IPS-NIHi11 (cell line): ENCODE data around the gene SLC39A3.
A peak's percentile ranks its signal among the peaks of the same experiment; 100 is the strongest.
"Not testable (repeated sequence)": the region's sequence is repeated elsewhere in the genome, so short reads cannot be mapped to it uniquely, and the experiment has no call there.

Source experiments
- DNase-seq: peaks from one replicate; pipeline ENCODE4 v3.0.0; 2012; ENCODE audit warnings: mixed read lengths, low spot score

Gene SLC39A3

DNA sequence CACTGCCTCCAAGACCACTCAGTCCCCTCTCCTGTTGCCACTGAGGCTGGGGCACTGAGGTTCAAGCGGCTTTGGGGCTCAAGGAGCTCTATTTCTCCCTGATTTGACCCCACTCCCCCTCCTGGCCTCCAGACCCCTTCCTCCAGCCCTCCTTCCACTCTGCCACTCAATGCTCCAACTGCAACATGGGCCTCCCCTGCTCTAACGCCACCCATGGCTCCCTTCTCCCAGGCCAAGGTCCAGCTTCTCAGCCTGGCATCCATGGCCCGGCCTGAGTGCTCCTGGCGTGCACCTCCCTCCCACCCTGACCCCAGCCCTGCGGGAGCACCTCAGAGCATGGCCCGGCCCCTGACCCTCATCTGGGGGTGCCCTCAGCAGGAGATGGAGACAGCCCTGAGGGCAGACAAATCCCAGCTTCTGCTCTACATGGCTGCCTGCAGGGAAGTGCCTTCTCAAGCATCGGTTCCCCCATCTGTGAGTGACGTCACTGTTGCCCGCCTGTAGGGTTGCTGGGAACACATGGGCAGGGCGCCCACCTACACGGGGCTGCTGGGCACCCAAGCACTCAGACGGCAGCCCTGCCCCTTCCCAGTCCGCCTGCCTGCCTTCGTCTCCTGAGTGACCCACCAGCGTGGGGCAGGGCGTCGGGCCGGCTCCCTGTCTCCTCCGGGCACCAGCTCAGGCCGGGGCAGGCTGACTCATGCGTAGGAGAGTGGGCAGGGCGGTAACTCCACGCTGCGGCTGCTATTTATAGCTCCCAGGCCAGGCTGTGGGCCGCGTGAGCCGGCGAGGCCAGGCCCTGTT, 17.1 kb downstream of the SLC39A3 start:
- no peak for DNase-seq

DNA sequence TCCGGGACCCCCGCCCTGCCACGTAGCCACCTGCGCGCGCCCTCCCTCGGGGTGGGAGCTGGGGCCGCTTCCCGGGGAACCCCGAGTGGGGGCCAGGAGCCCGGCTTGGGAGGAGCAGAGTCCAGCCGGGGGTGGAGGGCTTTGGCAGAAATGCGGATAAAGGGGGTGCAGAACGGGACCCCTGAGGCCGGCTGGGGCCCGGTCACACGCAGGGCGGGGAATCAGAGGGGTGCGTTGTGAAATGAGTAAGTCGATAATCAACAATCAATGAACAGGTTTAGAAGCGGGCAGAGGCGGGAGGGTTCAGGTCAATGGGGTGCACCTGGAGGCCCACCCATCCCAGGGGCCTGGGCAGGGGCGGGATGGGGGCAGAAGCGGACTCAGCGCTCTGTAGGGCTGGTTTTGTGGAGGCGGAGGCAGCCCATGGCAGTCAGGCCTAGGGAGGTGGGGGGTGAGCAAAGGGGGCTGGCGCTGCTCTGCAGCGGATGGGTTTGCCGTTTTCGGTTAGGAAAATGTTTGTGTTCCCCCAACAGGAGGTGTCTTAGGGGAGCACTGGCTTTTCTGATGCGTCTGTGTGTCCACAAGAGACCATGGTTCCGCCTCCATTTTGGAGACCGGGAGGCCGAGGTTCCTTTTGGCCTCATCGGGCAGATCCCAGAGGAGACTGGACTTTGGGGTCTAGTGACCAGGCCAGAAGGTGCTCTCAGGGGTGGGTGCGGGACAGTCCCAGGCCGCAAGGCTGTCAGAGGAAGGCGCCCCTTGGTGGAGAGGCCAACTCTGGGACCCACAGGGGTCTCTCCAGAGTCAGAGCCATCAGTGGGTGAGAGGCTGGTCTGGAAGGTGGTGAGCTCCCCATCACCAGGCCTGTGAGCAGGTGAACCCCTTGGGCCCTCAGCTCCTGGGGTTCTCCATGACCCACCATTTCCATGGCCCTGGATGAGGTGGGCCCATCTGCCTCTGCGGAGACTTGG, 18.0 kb downstream of the SLC39A3 start:
- DNase-seq, result no peak

- DNase-seq, result peak; percentile 86
Observed at GRCh38 chr19:2720777-2721569, 18.8 kb downstream of the SLC39A3 start, which contains the start of gene DIRAS1. Gene DIRAS1, minus strand, starts transcription at chr19:2721372. Its CDS starts 3,566 bp downstream, at chr19:2717806.

- DNase-seq, result peak; percentile 77
Observed at GRCh38 chr19:2719920-2720776, 19.7 kb downstream of the SLC39A3 start.

DNA sequence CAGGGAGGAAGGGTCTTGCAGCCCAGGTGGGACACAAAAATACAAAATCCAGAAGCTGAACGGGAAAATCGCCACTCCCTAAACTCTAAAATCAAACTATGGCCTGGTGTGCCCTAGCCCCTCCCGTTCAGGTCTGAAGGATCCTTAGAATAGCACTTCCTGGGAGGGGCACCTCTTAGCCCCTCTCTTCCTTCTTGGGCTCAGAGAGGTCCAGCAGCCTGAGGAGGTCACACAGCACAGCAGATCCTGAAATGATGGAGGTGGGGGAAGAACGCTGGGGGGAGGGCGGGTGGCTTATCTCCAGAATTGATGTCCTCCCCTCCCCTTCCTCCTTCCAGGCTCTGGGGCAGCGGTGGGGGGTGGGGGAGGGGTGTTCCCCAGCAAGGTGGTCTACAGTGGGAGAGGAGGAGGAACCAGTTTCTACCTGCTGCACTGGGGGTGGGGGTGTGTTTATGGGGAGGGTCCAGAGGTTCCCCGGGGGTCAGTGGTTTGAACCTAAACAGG, 20.5 kb downstream of the SLC39A3 start:
- DNase-seq, result no peak

GRCh38 chr19:2717638-2718541, 21.9 kb downstream of the SLC39A3 start:
- no peak for DNase-seq

- DNase-seq, result no peak
Observed at GRCh38 chr19:2716722-2717637, 22.8 kb downstream of the SLC39A3 start.

GRCh38 chr19:2716275-2716650, 23.6 kb downstream of the SLC39A3 start:
- DNase-seq, result no peak

DNA sequence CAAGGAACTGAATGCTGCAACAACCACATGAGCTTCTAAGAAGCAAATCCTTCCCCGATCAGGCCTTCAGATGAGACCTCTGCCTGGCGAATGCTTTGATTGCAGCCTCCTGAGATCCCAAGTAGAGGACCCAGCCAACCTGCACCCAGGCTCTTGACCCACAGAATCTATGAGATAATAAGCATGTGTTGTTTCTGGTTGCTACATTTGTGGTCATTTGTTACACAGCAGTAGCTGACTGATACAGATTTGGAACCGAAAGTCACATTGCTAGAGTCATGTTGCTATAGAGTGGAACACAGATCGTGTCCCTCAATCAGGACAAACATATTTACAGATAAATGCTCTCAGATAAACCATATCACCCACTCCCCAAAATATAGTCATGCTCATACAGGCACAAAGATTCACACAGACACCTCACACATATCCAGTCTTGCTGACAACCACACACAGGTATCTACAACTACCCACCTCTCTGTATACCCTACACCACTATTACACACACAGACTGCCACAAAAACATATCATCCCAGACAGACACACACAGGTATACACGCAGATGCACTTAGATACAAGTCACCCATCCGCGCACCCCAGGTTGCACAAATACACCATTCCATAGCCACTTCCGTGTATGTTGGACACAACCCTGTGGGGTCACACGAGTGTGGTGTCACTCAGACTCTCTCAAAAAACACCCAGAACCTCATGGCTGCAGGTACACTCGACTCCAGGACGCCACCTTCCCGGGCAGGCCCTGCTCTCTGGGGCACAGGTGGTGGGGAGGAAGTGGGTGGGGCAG, 24.1 kb downstream of the SLC39A3 start:
- DNase-seq, result no peak

GRCh38 chr19:2714531-2715269, 25.1 kb downstream of the SLC39A3 start:
- DNase-seq, result no peak

GRCh38 chr19:2714102-2714501, 25.7 kb downstream of the SLC39A3 start:
- not testable (repeated sequence) for DNase-seq

- DNase-seq, result not testable (repeated sequence)
Observed at GRCh38 chr19:2713170-2713569, 26.6 kb downstream of the SLC39A3 start.

DNA sequence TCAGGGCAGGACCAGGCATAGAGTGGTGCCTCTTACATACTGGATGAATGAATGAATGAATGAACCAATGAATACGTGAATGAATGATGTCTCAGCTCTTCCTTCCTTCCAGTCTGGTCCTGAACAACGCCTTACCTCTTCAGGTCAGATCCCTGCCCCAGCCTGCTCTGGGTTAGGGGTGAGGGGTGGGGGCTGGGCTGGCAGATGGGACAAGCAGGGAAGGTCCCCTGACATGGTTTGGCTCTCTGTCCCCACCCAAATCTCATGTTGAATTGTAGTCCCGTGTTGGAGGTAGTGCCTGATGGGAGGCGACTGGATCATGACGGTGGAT, 28.0 kb downstream of the SLC39A3 start:
- no peak for DNase-seq

DNA sequence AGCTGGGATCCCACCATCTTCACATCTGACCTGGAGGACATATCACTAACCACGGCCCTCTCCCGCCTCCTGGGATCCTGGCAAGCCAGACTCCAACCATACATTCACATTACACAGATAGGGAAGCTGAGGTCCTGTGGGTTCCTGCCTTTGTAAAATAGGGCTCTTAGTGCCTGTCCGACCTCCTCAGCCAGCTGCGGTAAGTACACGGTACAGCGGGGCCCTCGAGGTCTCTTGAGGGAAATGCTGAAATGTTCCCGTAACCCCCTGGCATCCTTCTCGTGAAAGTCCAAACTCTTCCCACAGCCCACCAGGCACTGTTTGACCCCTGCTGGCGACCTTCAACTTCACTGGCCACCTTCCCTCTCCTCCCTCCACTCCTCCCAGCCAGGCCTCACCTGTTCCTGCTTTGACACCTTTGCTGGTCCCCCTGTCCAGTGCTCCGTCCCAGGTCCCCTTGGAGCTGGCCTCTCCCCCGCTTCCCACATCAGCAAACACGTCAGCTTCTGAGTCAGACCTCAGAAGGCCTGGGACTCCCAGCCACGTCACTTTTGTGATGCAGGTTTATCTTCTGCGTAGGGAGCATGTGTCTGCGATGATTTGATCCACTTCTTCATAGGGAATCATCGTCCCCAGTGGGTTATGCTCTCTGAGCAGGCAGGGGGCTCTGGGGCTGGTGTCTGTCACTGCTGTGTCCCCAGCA, 28.5 kb downstream of the SLC39A3 start:
- no peak for DNase-seq

- DNase-seq, result no peak
Observed at GRCh38 chr19:2706251-2706650, 33.6 kb downstream of the SLC39A3 start.

DNA sequence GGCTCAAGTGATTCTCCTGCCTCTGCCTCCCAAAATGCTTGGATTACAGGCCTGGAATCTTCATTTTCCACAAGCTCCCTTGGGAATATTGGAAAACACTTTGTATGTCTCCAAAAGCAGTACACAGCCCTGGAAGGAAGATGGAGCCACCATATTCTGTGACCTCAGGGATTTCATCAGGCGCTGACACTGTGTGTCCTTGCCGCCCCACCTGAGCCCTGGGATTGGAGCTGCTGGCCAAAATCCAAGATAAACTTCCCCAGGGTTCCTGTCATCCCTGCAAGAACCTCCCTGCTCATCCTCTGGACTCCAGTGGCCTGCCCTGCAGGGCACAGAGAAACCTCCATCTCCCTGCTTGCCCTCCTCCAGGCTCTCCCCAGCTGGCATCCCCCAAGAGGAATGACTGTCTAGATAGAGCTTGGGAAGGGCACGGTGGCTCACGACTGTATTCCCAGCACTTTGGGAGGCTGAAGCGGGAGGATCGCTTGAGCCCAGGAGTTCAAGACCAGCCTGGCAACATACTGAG, 36.1 kb downstream of the SLC39A3 start:
- DNase-seq, result no peak
